Measurements from ENCODE around the gene TULP3.

Gene TULP3

DNA sequence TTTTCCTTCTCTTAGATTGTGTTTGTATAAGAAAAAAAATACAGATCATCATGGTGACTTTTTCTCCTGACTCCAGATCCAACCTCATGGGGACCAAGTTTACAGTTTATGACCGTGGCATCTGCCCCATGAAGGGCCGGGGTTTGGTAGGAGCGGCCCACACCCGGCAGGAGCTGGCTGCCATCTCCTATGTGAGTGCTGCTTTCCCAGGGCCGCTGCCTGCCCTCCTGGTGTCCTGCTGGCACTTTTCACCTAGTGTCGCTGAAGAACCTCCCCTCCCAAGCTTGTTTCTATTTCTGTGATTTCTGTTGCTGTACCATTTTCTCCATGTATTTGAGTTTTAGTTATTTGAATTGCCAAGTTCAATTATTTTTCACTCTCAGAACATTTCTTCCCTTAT, 43.7 kb downstream of the TULP3 start:
- Histone ChIP-seq H3K9me3 (ENCODE audit: control insufficient read depth, insufficient read depth, low read depth, low read length) (no peaks in the 10 kb centered on the region), H3K36me3 (ENCODE audit: control insufficient read depth in 2 of 2, insufficient read depth in 1 of 2, low read length in 2 of 2) (peaks cover 50 to 74% of the 10 kb centered on the region in 2 experiments), H3K4me1 (ENCODE audit: control insufficient read depth, insufficient read depth, low read length) (no peaks in the 10 kb centered on the region), H3K4me3 (ENCODE audit: low read depth, low read length) (no peak overlapping the region), H3K27ac (ENCODE audit: extremely low read depth, low read depth, low read length) (no peak overlapping the region)
- no peak for TF ChIP-seq REPIN1 (tag by site-specific recombination; IDR thresholded peaks at IDR 0.05; ENCODE audit: low read depth)
- TF ChIP-seq, protein P1, sequence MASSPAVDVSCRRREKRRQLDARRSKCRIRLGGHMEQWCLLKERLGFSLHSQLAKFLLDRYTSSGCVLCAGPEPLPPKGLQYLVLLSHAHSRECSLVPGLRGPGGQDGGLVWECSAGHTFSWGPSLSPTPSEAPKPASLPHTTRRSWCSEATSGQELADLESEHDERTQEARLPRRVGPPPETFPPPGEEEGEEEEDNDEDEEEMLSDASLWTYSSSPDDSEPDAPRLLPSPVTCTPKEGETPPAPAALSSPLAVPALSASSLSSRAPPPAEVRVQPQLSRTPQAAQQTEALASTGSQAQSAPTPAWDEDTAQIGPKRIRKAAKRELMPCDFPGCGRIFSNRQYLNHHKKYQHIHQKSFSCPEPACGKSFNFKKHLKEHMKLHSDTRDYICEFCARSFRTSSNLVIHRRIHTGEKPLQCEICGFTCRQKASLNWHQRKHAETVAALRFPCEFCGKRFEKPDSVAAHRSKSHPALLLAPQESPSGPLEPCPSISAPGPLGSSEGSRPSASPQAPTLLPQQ (tag by site-specific recombination; IDR thresholded peaks at IDR 0.05), result no peak
- no peak for TF ChIP-seq OSR2 (tag by site-specific recombination; IDR thresholded peaks at IDR 0.05)
- TF ChIP-seq, protein P2, sequence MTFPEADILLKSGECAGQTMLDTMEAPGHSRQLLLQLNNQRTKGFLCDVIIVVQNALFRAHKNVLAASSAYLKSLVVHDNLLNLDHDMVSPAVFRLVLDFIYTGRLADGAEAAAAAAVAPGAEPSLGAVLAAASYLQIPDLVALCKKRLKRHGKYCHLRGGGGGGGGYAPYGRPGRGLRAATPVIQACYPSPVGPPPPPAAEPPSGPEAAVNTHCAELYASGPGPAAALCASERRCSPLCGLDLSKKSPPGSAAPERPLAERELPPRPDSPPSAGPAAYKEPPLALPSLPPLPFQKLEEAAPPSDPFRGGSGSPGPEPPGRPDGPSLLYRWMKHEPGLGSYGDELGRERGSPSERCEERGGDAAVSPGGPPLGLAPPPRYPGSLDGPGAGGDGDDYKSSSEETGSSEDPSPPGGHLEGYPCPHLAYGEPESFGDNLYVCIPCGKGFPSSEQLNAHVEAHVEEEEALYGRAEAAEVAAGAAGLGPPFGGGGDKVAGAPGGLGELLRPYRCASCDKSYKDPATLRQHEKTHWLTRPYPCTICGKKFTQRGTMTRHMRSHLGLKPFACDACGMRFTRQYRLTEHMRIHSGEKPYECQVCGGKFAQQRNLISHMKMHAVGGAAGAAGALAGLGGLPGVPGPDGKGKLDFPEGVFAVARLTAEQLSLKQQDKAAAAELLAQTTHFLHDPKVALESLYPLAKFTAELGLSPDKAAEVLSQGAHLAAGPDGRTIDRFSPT (tag by site-specific recombination; IDR thresholded peaks at IDR 0.05), result no peak
- TF ChIP-seq ZNF214 (tag by site-specific recombination; IDR thresholded peaks at IDR 0.05; ENCODE audit: borderline replicate concordance), result no peak
- TF ChIP-seq, protein P3, sequence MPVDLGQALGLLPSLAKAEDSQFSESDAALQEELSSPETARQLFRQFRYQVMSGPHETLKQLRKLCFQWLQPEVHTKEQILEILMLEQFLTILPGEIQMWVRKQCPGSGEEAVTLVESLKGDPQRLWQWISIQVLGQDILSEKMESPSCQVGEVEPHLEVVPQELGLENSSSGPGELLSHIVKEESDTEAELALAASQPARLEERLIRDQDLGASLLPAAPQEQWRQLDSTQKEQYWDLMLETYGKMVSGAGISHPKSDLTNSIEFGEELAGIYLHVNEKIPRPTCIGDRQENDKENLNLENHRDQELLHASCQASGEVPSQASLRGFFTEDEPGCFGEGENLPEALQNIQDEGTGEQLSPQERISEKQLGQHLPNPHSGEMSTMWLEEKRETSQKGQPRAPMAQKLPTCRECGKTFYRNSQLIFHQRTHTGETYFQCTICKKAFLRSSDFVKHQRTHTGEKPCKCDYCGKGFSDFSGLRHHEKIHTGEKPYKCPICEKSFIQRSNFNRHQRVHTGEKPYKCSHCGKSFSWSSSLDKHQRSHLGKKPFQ (tag by site-specific recombination; IDR thresholded peaks at IDR 0.05), result no peak
- no peak for TF ChIP-seq SETDB1 (IDR thresholded peaks at IDR 0.05; ENCODE audit: insufficient read length, low read length)
- no peak for TF ChIP-seq ZNF324 (tag by site-specific recombination; IDR thresholded peaks at IDR 0.05)
- no peak for TF ChIP-seq PRDM1 (tag by site-specific recombination; IDR thresholded peaks at IDR 0.05)
- TF ChIP-seq ZFHX2 (tag by site-specific recombination; conservative IDR thresholded peaks at IDR 0.05), result no peak
- TF ChIP-seq, protein P4, sequence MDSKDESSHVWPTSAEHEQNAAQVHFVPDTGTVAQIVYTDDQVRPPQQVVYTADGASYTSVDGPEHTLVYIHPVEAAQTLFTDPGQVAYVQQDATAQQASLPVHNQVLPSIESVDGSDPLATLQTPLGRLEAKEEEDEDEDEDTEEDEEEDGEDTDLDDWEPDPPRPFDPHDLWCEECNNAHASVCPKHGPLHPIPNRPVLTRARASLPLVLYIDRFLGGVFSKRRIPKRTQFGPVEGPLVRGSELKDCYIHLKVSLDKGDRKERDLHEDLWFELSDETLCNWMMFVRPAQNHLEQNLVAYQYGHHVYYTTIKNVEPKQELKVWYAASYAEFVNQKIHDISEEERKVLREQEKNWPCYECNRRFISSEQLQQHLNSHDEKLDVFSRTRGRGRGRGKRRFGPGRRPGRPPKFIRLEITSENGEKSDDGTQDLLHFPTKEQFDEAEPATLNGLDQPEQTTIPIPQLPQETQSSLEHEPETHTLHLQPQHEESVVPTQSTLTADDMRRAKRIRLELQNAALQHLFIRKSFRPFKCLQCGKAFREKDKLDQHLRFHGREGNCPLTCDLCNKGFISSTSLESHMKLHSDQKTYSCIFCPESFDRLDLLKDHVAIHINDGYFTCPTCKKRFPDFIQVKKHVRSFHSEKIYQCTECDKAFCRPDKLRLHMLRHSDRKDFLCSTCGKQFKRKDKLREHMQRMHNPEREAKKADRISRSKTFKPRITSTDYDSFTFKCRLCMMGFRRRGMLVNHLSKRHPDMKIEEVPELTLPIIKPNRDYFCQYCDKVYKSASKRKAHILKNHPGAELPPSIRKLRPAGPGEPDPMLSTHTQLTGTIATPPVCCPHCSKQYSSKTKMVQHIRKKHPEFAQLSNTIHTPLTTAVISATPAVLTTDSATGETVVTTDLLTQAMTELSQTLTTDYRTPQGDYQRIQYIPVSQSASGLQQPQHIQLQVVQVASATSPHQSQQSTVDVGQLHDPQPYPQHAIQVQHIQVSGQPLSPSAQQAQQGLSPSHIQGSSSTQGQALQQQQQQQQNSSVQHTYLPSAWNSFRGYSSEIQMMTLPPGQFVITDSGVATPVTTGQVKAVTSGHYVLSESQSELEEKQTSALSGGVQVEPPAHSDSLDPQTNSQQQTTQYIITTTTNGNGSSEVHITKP (tag by site-specific recombination; IDR thresholded peaks at IDR 0.05), result no peak
- TF ChIP-seq TCF7L2 (IDR thresholded peaks at IDR 0.05; ENCODE audit: borderline replicate concordance, low read depth, low read length), result no peak
- TF ChIP-seq ZNF350 (tag by site-specific recombination; IDR thresholded peaks at IDR 0.05), result no peak
- no peak for TF ChIP-seq ZBTB20 (tag by site-specific recombination; IDR thresholded peaks at IDR 0.05)
- TF ChIP-seq ZNF423 (tag by site-specific recombination; IDR thresholded peaks at IDR 0.05), result no peak
- no peak for TF ChIP-seq ZNF10 (tag by site-specific recombination; IDR thresholded peaks at IDR 0.05)
- TF ChIP-seq, protein P5, sequence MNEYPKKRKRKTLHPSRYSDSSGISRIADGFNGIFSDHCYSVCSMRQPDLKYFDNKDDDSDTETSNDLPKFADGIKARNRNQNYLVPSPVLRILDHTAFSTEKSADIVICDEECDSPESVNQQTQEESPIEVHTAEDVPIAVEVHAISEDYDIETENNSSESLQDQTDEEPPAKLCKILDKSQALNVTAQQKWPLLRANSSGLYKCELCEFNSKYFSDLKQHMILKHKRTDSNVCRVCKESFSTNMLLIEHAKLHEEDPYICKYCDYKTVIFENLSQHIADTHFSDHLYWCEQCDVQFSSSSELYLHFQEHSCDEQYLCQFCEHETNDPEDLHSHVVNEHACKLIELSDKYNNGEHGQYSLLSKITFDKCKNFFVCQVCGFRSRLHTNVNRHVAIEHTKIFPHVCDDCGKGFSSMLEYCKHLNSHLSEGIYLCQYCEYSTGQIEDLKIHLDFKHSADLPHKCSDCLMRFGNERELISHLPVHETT (tag by site-specific recombination; IDR thresholded peaks at IDR 0.05), result no peak
- no peak for TF ChIP-seq ZNF175 (tag by site-specific recombination; IDR thresholded peaks at IDR 0.05)
- no peak for TF ChIP-seq ZNF16 (tag by site-specific recombination; IDR thresholded peaks at IDR 0.05; ENCODE audit: low read depth)
- TF ChIP-seq ZNF791 (tag by site-specific recombination; IDR thresholded peaks at IDR 0.05), result no peak
- ChIA-PET CTCF (interaction anchor here (0.6 to 1.4 kb wide), 2 partner anchors 11 to 23 kb away, joined by 4 read pairs; no protein-coding TSS in a partner anchor), POLR2A (no interaction called here)
